ENCODE measurements around the gene TPM1.

GRCh38 chr15:63109498-63109897 lies 67.0 kb downstream of the TPM1 start:
- TF ChIP-seq CTCF (IDR thresholded peaks at IDR 0.05 in 2 of 3, conservative IDR thresholded peaks at IDR 0.05 in 1 of 3; ENCODE audit: control insufficient read depth in 2 of 3, extremely low read depth in 1 of 3, insufficient read depth in 1 of 3, low read depth in 3 of 3, low read length in 3 of 3) (no peak), BCL3 (IDR thresholded peaks at IDR 0.05; ENCODE audit: borderline replicate concordance, insufficient read depth, low read depth, low read length, poor library complexity, severe bottlenecking) (no peak), SIN3A (IDR thresholded peaks at IDR 0.05; ENCODE audit: low read depth, low read length) (no peak), NFYB (IDR thresholded peaks at IDR 0.05; ENCODE audit: insufficient read depth, low read depth, low read length) (no peak), EGR1 (IDR thresholded peaks at IDR 0.05; ENCODE audit: borderline replicate concordance in 1 of 2, low read depth in 2 of 2, low read length in 2 of 2) (no peak), ATF3 (IDR thresholded peaks at IDR 0.05; ENCODE audit: borderline replicate concordance, extremely low read depth, low read depth, low read length) (no peak), EP300 (IDR thresholded peaks at IDR 0.05; ENCODE audit: borderline replicate concordance in 1 of 2, control insufficient read depth in 1 of 2, low read depth in 2 of 2, low read length in 2 of 2) (no peak)

All from GM12878 (cell line).